Stimulated activated CD8-positive, alpha-beta memory T cell treated with anti-CD3 and anti-CD28 coated beads, Interleukin-7, amount 100 ng/mL, for 4 hours (primary cell): ENCODE results near the gene C14orf119.

ENCODE experiments used
- DNase-seq, 2 donors: peaks; one replicate each; pipeline ENCODE4 v3.0.0-alpha.2; 2020; ENCODE audit warnings: low read depth in 2 of 2

Gene C14orf119

GRCh38 chr14:23109769-23110168 lies 14.5 kb downstream of the C14orf119 start:
- DNase-seq: no peak

GRCh38 chr14:23110579-23111365 lies 15.5 kb downstream of the C14orf119 start:
- no peak for DNase-seq

DNA sequence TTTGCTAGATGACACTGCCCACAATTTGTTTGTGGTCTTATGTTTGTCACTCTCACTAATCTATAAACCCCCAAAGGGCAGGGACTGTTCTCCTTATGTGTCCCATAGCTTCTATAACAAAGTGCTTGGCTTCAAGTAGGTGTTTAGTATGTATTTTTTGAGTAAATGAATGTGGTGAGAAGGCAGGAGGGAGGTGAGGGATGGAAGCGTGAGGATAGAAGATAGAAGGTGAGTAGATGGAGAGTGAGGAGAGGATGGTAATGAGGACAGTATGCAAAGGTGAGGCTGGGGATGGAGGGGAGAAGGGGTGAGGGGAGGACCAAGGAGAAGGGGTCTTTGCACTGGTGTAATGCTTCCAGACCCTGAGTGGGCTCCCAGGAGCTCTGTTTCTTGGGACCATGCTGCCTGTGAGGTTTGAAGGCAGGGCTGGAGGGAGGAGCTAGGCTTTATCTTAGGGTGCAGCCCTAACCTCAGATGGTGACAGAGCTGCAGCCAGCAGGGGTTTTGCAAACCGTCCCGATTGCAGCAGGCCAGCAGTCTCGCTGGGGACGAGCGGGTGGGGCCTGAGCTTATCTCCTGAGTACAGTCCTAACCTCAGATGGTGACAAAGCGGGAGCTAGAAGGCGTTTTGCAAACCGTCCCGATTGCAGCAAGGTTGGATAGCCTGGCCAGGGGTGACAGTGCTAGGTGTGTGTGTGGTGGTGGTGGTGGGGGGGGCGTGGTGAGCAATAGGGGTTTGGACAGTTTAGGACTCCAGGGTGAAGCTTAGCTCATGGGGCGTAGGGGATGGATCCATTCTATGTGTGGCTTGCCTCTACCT lies 17.3 kb downstream of the C14orf119 start:
- DNase-seq: no peak

DNA sequence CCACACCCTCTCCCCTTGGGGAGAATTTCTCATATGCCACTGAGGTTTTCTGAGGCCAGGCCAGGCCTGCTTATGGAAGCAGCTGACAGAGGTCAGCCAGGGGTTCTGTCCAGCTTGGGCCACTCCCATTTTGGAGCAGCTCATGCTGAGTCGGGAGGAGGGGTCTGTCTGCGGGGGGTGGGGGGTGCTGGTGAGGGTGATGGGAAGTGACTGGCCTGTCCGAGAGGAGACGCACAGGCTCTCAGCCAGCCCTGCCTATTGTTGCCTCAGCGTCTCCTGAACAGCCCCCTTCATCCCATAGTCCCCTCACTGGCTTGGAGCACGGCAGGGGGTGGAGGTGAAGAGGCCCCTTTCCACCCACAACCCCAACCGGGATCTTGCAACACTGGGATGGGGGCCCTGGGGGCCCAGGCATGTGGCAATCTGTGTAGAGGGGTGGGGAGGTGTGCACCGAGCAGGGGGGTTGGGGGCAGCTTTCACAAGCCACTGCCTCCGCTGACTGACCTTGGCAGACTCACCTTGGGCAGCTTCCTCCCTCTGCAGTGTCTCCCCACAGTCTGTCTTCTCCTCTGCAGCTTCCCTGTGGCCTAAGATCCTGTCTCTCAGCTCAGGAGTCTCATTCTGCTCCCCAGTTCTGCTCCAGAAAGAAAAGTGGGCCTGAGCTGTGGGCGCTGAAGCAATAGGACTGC lies 18.3 kb downstream of the C14orf119 start:
- no peak for DNase-seq

- DNase-seq: no peak
Measured at GRCh38 chr14:23114120-23114458, 18.8 kb downstream of the C14orf119 start.

DNA sequence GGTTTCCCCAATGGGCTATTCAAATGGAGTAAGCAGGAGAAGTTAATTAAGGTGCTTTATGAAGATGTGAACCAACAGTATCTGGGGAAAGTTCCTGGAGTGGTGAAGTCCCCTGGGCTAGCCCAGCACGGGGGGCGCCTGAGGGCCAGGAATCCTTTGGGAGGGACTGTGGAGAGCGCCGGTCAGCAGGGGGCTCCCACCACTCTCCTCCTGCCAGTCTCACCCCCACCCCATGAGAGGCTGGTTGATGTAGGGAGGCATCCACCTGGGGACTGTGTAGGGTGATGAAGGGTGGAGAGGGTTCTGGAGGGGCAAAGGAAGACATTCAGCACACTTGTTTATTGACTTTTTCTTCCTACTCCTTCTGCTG lies 19.3 kb downstream of the C14orf119 start:
- DNase-seq: no peak

- no peak for DNase-seq
Measured at GRCh38 chr14:23115039-23115731, 19.9 kb downstream of the C14orf119 start.

DNA sequence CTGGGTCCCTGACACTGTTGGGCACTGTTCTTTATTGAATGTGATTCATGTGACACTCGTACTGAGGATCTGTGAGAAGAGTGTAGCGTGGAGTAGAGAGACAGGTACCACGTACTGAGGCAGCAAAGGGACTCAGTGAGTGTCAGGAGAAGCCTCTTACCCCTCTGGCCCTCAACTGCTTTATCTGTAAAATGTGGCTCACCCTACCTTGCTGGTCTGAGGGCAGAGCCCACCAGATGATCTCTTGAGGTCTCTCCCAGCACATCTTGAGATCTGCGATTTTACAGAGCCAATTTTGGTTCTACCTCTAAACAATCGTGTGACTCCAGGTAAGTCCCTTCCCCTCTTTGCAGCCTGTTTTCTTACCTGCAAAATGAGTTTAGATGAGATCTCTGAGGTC lies 20.6 kb downstream of the C14orf119 start:
- no peak for DNase-seq

- DNase-seq: no peak
Measured at GRCh38 chr14:23117371-23118020, 22.2 kb downstream of the C14orf119 start.

DNA sequence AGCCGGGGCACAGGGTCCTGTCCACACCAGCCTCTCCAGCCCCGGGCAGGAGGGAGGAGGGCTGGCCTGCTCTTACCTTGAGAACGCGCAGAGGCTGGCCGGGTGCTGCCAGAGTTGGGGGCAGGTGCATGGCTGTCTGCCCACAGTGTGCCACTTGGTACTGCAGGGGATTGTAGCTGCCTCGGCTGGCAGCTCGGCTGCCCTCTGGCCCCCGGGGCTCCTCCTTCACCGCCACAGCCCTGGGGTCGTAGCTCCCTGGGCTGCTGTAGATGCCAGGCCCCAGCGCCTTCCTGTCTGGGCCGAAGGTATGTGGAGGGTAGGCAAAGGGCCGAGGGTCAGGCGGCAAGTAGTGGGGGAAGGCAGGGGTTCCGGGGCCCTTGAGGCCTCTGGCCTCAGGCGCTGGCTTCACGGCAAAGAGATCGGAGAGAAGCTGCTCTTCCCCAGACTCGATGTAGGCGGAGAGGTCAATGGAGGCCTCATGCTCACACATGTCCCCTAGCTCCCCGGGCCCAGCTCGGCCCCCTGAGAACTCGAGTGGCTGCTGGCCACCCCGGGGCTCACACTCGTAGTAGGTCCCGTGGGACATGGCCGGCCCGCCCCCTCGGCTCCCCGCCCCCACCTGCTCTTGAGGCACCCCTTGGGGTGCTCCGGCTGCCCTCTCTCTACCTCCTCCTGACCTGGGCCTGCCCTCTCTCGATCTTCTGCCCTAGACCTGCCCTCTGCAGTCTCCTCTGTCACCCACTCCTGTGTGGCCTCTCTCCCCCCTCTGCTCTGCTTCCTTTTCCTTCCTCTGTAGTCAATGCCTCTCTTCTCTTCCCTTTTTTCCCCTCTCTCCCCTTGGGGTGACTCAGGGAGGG lies 23.4 kb downstream of the C14orf119 start, which contains the start of gene CEBPE:
Gene CEBPE (minus strand): TSS at position 750 of the 857 bp plus-strand sequence. CDS start 164 bp downstream, at position 586.
- no peak for DNase-seq

- DNase-seq: no peak
Measured at GRCh38 chr14:23119363-23120327, 24.3 kb downstream of the C14orf119 start.

DNA sequence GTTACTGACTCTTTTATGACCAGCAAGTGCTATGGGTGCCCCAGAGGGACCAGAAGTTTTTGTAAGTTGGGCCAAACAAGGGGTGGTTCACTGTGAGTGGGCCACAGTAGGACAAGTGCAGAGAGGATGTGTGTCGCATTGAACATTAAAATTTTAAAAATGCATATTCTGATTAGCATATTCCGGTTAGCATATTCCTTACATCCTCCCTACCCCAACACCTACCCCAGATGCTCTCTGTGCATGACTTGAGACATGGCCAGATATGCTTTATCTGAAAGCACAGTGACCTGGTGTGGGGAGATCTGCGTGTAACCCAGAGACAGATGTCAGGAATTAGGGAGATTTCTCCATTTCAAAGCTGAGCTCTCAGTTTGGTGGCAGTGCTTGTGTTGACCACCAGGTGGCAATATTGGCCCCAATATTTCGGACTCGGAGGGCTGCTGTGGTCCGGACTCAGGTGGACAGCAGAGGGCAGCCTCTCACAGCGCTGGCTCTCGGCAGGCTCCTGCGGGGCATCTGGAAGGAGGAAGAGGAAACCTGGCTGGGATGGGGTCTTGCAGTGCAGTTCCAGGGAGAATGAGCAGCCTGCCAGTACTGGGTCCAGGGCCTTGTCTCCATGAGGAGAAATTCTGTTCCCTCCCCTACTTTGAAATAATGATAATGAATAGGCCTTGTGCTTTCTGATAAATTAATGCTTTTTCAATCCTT lies 25.4 kb downstream of the C14orf119 start:
- DNase-seq: peak; percentile 57 to 59

- no peak for DNase-seq
Measured at GRCh38 chr14:23121361-23121771, 26.1 kb downstream of the C14orf119 start.

DNA sequence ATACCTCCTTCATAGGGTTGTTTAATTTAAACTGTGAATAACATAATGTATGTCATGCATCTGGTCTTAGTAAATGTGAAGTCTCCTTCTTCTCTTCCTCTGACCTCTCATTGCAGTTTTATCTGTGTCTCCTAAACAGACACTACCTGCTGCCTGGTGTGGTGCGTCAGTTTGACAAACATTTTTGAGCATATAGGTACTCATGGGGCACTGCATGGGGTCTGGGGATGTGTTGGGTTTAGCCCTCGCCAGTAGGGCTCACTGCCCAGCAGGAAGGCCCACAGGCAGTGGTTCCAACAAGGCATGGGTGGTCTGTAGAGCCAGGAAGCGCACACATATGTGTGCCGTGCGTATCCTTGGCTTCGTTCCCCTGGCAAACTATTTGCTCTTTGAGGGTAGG lies 26.8 kb downstream of the C14orf119 start:
- no peak for DNase-seq

- no peak for DNase-seq
Measured at GRCh38 chr14:23123419-23123818, 28.1 kb downstream of the C14orf119 start.

DNA sequence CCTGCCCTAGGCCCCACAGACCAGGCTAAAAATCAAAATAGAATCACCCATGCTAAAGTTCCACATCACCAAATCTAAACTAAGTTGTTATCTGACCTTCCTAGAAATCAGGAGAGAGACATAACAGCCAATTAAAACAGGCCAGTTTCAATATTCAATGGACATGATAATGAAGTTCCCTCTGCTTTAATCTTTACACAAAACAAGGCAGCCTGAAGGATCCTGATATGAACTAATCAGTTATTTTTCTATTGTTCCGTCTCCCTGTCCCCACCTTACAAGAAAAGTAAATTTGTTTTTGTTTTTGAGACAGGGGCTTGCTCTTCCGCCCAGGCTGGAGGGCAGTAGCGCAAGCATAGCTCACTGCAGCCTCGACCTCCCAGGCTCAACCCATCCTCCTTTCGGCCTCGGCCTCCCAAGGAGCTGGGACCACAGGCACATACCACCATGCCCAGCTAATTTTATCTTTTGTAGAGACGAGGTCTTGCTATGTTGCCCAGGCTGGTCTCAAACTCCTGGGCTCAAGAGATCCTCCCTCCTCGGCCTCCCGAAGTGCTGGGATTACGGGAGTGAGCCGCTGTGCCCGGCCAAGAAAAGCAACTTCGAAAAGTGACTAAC lies 29.1 kb downstream of the C14orf119 start:
- DNase-seq: no peak

- no peak for DNase-seq
Measured at GRCh38 chr14:23125011-23125410, 29.7 kb downstream of the C14orf119 start.

DNA sequence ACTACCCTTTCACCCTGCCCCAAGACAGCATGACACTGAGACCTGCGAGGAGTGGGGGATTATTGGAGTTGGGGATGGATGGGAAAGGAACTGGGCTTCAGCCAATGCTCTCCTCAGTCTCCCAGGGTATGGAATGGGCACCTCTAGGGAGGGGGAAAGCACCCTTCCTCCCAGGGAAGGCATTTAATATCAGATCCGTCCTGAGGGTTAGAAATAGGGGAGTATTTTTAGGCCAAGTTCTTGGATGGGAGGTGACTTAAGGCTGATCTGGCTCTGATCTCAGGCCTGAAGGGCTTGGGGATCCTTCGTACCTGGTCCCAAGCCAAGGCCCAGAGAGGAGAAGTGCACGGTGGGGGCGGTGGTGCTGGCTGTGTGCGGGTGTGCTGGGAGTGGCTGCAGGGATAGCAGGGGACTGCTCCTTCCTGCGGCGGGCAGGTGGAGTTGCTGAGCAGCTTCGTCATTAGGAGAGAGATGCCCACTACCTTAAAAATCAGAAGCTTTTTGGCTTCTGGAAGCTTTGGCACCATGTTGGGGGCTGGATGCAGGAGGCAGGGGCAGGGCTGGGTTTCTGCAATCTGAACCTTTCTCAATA lies 30.7 kb downstream of the C14orf119 start:
- no peak for DNase-seq
